ENCODE results near the gene DESI2. TPM values are rescaled to one million over a fixed set of nuclear protein-coding genes. Genes with fewer than 3 reads are reported as not detected.

The DESI2 gene
- total RNA-seq, 1 experiment from 2014 or later: 44.6 TPM

- no peak overlapping the region for H3K9ac ChIP-seq (ENCODE audit: low read length)
- H3K4me3 ChIP-seq (replicated peaks in 1 of 2; ENCODE audit: low read depth in 1 of 2, low read length in 2 of 2): no peak overlapping the region
- intact Hi-C loops (cut with micrococcal nuclease): no loop called here
- DNase-seq (ENCODE audit: low read depth, low spot score) (no peak), ATAC-seq (no peak)
- ChIA-PET RAD21 (ENCODE audit: low non-redundant PET in 1 of 2, low total read pairs in 2 of 2, uncharacterized antibody in 2 of 2, unreplicated experiment in 2 of 2) (no interaction called here), POLR2A (no interaction called here), CTCF (no interaction called here)
- no peak overlapping the region for H3K4me2 ChIP-seq (ENCODE audit: low read length)
- H3K9me3 ChIP-seq (ENCODE audit: control insufficient read depth in 1 of 2, insufficient read depth in 1 of 2, low read depth in 1 of 2, low read length in 2 of 2): no peaks in the 10 kb centered on the region
- no peak overlapping the region for H3K27ac ChIP-seq (ENCODE audit: low read depth, low read length)
- no peaks in the 10 kb centered on the region for H4K20me1 ChIP-seq (ENCODE audit: insufficient read depth)
- TF ChIP-seq CBX3 (IDR thresholded peaks at IDR 0.05; ENCODE audit: low read depth): no peak
- TF ChIP-seq SIN3A (IDR thresholded peaks at IDR 0.05; ENCODE audit: low read depth): no peak
- TF ChIP-seq ZNF274 (IDR thresholded peaks at IDR 0.05; ENCODE audit: low read depth, low read length): no peak
- no peak for TF ChIP-seq JUND (IDR thresholded peaks at IDR 0.05)
- no peak for TF ChIP-seq YY1 (IDR thresholded peaks at IDR 0.05; ENCODE audit: extremely low read depth, insufficient replicate concordance, low read depth, low read length)
- H3K9me2 ChIP-seq (ENCODE audit: insufficient read depth): no peaks in the 10 kb centered on the region
- no peaks in the 10 kb centered on the region for H3K4me1 ChIP-seq (ENCODE audit: control insufficient read depth in 1 of 2, insufficient read depth in 2 of 2, low read length in 2 of 2)
- H2AFZ ChIP-seq (ENCODE audit: low read depth, low read length, poor library complexity, severe bottlenecking): no peak overlapping the region
- no TSS peak for BruUV-seq (replicated peaks)
- no peaks in the 10 kb centered on the region for H3K27me3 ChIP-seq (ENCODE audit: insufficient read depth, low read length)
- no peaks in the 10 kb centered on the region for H3K79me2 ChIP-seq (ENCODE audit: insufficient read depth, low read length)
- no peaks in the 10 kb centered on the region for H3K36me3 ChIP-seq (ENCODE audit: control insufficient read depth in 1 of 2, insufficient read depth in 2 of 2, low read length in 2 of 2)
These were observed 18.4 kb upstream of the DESI2 start for GRCh38 chr1:244634546-244634945.

- Histone ChIP-seq H3K27me3 (ENCODE audit: insufficient read depth, low read length) (no peaks in the 10 kb centered on the region), H3K9ac (ENCODE audit: low read length) (no peak overlapping the region), H3K9me3 (ENCODE audit: control insufficient read depth in 1 of 2, insufficient read depth in 1 of 2, low read depth in 1 of 2, low read length in 2 of 2) (no peaks in the 10 kb centered on the region), H3K4me1 (ENCODE audit: control insufficient read depth in 1 of 2, insufficient read depth in 2 of 2, low read length in 2 of 2) (no peaks in the 10 kb centered on the region), H3K36me3 (ENCODE audit: control insufficient read depth in 1 of 2, insufficient read depth in 2 of 2, low read length in 2 of 2) (no peaks in the 10 kb centered on the region), H3K4me2 (ENCODE audit: low read length) (no peak overlapping the region), H3K27ac (ENCODE audit: low read depth, low read length) (no peak overlapping the region), H2AFZ (ENCODE audit: low read depth, low read length, poor library complexity, severe bottlenecking) (no peak overlapping the region), H3K9me2 (ENCODE audit: insufficient read depth) (no peaks in the 10 kb centered on the region), H3K79me2 (ENCODE audit: insufficient read depth, low read length) (no peaks in the 10 kb centered on the region), H3K4me3 (replicated peaks in 1 of 2; ENCODE audit: low read depth in 1 of 2, low read length in 2 of 2) (no peak overlapping the region), H4K20me1 (ENCODE audit: insufficient read depth) (no peaks in the 10 kb centered on the region)
- ChIA-PET RAD21 (ENCODE audit: low non-redundant PET in 1 of 2, low total read pairs in 2 of 2, uncharacterized antibody in 2 of 2, unreplicated experiment in 2 of 2) (no interaction called here), POLR2A (no interaction called here), CTCF (no interaction called here)
- ATAC-seq: no peak
- DNase-seq (ENCODE audit: low read depth, low spot score): no peak
- TF ChIP-seq ELF1 (IDR thresholded peaks at IDR 0.05; ENCODE audit: borderline replicate concordance, low read depth) (no peak), POLR2AphosphoS5 (IDR thresholded peaks at IDR 0.05; ENCODE audit: low read depth, low read length) (no peak), RAD21 (IDR thresholded peaks at IDR 0.05; ENCODE audit: low read depth) (peak; percentile 17; the same call in 1 of the 2 replicates)
- BruUV-seq (replicated peaks): no TSS peak
- intact Hi-C loops (cut with micrococcal nuclease): no loop called here
These were observed 16.3 kb upstream of the DESI2 start for GRCh38 chr1:244636488-244637259.

Measured in HCT116 (cell line).